Bronchial epithelial cell (primary cell): ENCODE data around the gene ZNF467. TPM values are rescaled to one million over a fixed set of nuclear protein-coding genes. Genes with fewer than 3 reads are reported as not detected.

ENCODE experiments used
- DNase-seq: peaks from one replicate; pipeline ENCODE4 v3.0.0-alpha.2; 2010; ENCODE audit warnings: low read depth
- FAIRE-seq: peaks from 2 replicates; lab custom pipeline; 2011; peaks lifted over from hg19 to GRCh38; lab: Jason Lieb, UNC
- H3K27me3 ChIP-seq: 2 replicates; pipeline ENCODE4 v1.5.1; 2011; ENCODE audit warnings: low read length; ENCODE audit not compliant: control insufficient read depth, insufficient read depth
- H3K36me3 ChIP-seq: 2 replicates; pipeline ENCODE4 v1.5.1; 2011; ENCODE audit warnings: low read length; ENCODE audit not compliant: control insufficient read depth, insufficient read depth
- H3K4me3 ChIP-seq: 2 replicates; pipeline ENCODE4 v1.5.1; 2011; ENCODE audit warnings: mild to moderate bottlenecking, low read depth, low read length, control low read depth
- total RNA-seq: library from RNA; depleted of rRNA; stranded (reverse); fragments of >200 nt; gene quantifications from 2 replicates; pipeline ENCODE4 v1.2.1, GENCODE V29; 2014
- TF ChIP-seq, protein P1 (sequence below): IDR thresholded peaks from 2 replicates; pipeline ENCODE4 v1.5.1; 2011; ENCODE audit warnings: mild to moderate bottlenecking, moderate library complexity, low read length, control low read depth, inconsistent platforms; ENCODE audit not compliant: insufficient read depth, severe bottlenecking

ZNF467 gene
- total RNA-seq, 1 donor from 2014 or later, result 0.26 TPM

DNA sequence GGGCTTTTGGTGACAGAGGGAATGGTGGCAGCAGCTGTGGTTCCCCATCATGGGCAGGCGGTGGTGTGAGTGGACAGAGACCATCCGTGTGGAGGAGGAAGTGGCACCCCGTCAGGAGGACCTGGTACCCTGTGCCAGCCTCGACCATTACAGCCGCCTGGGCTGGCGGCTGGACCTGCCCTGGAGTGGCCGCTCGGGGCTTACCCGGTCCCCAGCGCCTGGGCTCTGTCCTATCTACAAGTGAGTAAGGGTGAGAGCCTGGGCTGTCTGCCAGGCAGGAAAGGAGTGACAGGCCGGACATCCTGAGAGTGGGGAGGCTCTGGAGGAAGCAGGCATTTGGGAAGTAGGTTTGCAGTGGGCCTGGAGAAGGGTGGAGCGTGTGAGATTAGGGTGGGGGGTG, 2.9 kb upstream of the ZNF467 start:
- peak; percentile 40 for DNase-seq
- no peaks in the 10 kb centered on the region for H3K36me3 ChIP-seq
- FAIRE-seq, result no peak
- H3K27me3 ChIP-seq, result peaks cover 6% of the 10 kb centered on the region
- no peak overlapping the region for H3K4me3 ChIP-seq
- TF ChIP-seq, protein P1, sequence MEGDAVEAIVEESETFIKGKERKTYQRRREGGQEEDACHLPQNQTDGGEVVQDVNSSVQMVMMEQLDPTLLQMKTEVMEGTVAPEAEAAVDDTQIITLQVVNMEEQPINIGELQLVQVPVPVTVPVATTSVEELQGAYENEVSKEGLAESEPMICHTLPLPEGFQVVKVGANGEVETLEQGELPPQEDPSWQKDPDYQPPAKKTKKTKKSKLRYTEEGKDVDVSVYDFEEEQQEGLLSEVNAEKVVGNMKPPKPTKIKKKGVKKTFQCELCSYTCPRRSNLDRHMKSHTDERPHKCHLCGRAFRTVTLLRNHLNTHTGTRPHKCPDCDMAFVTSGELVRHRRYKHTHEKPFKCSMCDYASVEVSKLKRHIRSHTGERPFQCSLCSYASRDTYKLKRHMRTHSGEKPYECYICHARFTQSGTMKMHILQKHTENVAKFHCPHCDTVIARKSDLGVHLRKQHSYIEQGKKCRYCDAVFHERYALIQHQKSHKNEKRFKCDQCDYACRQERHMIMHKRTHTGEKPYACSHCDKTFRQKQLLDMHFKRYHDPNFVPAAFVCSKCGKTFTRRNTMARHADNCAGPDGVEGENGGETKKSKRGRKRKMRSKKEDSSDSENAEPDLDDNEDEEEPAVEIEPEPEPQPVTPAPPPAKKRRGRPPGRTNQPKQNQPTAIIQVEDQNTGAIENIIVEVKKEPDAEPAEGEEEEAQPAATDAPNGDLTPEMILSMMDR, result no peak

GRCh38 chr7:149775176-149775556, 1.8 kb upstream of the ZNF467 start:
- FAIRE-seq, result no peak
- TF ChIP-seq, protein P1, result no peak
- Histone ChIP-seq H3K27me3 (peaks cover 6% of the 10 kb centered on the region), H3K36me3 (no peaks in the 10 kb centered on the region), H3K4me3 (no peak overlapping the region)
- no peak for DNase-seq

DNA sequence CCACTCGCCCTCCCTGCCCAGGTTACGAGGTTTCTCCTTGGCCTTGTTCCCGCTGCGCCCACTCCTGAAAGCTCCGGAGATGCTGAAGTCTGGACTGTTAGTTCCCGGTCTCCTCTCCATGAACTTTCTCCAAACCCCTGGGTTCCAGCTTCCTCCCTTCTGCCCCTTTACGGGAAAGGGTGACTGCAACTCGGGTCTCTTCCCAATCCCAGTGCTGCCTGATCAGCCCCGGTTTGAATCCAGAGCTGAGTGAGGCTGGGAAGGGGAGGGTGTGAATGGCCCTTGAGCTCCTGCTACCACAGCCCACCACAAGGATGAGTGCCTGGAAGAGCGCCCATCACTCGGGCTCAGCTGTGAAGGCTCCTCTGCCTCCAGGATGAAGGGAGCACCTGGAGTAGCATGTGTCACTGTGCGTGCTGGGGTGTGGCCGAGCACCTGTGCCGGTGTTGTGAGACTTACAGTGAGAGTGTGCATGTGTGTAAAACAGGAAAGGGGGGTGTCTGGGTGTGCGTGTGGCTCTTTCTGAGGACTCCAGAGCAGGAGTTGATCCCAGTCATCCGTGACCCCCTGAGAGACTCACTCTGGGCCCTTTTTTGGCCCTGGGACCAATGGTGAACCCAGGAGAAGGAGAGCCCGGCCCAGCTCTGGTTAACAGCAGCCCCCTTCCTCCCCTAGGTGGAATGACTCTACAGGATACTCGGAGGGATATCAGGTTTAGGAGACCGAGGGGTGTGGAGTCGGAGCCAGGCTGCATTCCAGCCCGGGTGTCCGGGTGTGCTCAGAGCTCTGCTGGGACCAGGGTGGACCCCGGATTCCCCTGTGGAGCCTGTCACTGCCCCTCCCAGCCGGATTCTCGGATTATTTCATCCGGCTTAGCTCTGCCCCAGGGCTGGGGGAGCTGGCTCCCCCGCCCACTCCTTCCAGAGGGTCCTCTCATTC, 1.1 kb upstream of the ZNF467 start:
- peak; percentile 17 for DNase-seq
- H3K36me3 ChIP-seq, result no peaks in the 10 kb centered on the region
- H3K4me3 ChIP-seq, result no peak overlapping the region
- peaks cover 6% of the 10 kb centered on the region for H3K27me3 ChIP-seq
- TF ChIP-seq, protein P1, result no peak
- FAIRE-seq, result peak; percentile 62

GRCh38 chr7:149772956-149773434, 393 bp downstream of the ZNF467 start:
- TF ChIP-seq, protein P1, result no peak
- peaks cover 6% of the 10 kb centered on the region for H3K27me3 ChIP-seq
- FAIRE-seq (no peak), DNase-seq (no peak)
- peak overlapping the region; percentile 62 for H3K4me3 ChIP-seq
- no peaks in the 10 kb centered on the region for H3K36me3 ChIP-seq

DNA sequence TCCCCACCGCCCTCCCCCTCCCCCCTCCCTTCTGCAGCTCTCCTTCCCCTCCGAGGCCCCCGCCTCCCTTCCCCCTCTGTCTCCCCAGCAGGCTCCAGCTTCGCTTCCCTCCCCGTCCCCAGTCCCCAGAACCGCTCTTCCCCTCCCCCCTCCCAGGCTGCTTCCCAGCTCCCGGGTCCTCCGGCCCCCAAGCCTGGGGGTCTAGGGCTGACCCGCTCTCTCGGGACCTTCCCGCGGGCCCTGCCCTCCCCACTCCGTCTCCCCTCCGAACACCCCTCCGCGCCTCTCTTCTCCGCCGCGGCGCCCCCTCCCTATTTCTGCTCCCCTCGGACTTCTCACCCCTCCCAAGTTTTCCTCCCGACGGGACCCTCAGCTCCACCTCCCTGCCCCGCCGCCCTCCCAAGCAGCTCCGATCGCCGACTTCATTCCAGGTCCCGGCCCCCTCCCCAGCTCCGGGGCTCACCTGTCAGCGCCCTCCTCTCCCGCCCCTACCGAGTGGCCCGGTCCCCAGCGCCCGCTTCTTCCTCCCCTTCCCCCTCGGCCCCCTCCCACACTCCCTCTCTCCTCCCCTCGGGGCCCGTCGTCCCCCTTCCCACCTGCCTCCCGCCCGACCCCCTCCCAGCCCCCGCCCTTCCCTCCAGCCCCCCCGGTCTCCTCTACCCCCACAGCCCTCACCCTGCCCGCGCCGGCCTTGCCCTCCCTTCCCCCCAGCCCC, 990 bp downstream of the ZNF467 start:
- TF ChIP-seq, protein P1, result no peak
- DNase-seq (no peak), FAIRE-seq (no peak)
- no peaks in the 10 kb centered on the region for H3K36me3 ChIP-seq
- peaks cover 4% of the 10 kb centered on the region for H3K27me3 ChIP-seq
- H3K4me3 ChIP-seq, result peak overlapping the region; percentile 62
